ENCODE results near the gene DGKH.

Gene DGKH

DNA sequence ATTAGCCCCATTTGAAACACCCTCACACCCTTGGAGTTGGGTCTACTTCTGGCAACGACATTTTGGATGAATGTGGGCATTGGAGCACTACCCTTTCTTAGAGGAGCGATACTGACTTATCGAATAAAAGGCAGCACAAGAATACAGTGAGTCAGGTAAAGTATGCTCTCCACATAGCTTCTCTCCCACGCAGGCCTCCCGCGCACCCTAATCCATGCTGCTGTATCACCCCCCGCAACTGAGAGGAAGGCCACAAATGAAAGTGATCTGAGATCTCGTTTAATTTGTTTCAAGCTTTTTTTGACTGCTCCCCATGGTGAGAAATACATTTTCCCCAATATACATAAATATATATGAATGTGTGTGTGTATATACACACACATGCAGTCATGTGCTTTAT lies 198.1 kb downstream of the DGKH start:
- DNase-seq = no peak

DNA sequence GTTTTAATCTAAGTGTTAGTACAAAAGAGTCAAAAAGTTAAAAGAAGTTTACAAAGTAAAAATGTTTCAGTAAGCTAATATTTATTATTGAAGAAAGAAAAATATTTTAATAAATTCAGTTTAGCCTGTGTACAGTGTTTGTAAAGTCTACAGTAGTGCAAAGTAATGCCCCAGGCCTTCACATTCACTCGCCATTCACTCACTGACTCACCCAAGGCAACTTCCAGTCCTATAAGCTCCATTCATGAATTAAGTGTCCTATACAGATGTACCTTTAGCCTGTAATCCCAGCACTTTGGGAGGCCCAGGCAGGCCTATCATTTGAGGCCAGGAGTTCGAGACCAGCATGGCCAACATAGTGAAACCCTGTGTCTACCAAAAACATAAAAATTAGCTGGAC lies 199.4 kb downstream of the DGKH start:
- DNase-seq = no peak

DNA sequence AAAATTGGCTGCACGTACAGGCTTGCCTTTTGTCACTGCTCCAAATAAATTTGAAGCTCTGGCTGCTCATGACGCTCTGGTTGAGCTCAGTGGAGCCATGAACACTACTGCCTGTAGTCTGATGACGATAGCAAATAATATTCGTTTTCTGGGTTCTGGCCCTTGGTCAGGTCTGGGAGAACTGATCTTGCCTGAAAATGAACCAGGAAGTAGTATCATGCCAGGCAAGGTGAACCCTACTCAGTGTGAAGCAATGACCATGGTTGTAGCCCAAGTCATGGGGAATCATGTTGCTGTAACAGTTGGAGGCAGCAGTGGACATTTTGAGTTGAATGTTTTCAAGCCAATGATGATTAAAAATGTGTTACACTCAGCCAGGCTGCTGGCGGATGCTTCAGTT lies 207.4 kb downstream of the DGKH start:
- no peak for DNase-seq

DNA sequence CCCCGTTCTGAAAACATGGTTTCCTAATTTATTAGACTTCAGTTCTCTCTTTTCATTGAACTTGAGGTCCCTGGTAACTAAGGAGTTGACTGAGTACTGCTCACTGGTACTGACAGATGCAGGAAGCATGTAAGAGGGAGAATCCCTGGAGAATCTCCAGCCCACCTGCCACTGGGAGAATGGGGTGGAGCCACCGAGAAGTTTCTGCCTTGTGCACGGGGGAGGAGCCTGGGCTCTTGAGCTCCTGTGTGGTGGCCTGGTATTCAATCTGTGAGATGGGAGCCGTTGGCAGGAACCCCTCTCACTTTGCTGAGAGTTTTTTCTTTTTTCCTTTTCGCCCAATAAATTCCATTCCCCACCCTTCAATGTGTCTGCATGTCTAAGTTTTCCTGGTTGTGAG lies 210.3 kb downstream of the DGKH start:
- DNase-seq = no peak

DNA sequence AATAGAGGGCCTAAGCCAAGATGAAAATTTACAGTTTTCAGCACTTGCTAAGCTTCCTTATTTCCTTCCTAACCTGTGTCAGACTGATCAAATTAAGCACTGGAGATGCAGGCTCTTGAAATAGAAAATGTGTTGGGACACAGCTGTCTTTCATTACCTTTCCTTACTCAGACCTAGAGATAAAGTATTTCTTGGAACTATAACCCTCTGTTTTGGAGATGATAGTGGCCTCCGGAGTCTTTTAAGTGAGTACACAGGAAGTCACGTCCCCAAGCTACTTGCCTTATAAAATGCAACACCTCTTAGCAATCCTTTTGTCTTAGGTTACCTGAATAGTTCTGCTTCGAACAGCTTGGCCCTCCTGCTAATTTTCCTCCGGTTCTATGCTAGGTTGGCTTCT lies 211.1 kb downstream of the DGKH start:
- DNase-seq = no peak

DNA sequence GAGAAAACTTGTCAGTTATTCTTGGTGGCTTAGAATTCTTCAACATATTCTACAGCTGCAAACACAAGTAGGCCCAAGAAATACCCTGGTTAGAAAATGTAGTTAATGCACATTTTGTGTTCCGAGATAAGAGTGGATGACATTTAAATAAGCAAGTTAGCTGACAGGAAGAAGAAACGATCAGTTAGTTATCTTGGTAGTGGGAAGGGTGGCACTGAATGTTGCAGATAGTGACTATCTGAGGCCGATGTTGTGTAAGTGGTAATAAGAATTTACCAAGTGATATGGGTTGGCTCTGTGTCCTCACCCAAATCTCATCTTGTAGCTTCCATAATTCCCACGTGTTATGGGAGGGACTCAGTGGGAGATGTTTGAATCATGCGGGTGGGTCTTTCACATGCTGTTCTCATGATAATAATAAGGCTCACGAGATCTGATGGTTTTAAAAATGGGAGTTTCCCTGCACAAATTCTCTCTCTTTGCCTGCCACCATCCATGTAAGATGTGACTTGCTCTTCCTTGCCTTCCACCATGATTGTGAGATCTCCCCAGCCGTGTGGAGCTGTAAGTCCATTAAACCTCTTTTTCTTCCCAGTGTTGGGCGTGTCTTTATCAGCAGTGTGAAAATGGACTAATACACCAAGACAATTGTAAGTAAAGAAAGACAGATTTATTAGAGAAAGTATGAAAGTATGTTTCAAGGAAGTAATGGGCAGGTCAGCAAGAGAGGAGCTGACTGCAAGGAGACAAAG lies 212.6 kb downstream of the DGKH start:
- DNase-seq = no peak

DNA sequence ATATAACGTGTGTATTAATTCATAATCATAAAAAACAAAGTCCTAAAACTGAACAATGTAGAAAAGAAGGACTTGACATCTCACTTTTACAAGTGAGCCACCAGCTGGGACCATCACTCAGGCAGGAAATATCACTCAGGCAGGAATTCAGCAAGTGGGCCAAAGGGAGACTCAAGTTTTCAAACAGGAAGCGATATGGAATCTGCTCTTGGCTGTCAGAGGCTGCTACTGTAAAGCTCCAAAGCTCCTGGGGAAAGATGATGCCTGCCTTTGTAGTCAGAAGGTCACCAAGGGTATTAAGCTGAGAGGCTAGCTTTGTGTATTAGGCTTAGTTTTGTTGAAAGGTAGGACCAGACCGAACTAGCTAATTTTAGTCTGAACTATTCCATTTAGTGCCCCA lies 218.0 kb downstream of the DGKH start:
- peak; percentile 69 for DNase-seq

DNA sequence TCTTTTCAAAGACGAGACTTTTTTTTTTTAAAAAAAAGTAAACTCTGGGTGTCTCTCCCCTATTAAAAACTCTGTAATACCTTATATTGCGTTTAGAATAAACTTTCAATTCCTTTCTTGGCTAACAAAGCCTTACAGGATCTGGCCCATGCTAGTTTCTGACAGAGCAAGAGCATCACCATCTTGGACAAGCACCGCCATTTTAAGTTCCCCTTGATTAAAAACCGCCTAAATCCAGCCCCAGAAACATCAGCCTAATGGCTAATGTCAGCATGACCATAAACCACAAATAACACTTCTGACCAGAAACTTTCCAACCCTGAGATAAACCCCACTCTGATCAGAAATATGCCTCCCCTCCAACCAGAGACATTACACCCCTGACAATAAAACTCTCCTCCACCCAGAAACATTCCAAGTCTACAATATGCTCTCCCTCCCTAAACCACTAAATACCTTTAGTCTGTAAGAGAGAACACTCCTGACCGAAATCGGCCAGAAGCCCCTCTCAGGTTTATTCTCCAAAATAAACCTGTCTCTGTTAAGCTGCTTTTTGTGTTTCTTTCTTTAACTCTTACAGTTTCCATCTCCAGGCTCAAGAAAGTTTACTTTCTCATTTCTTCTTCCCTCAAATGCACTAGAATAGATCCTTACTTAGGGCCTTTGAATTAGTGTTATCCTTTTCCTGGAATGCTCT lies 221.9 kb downstream of the DGKH start:
- DNase-seq = no peak

DNA sequence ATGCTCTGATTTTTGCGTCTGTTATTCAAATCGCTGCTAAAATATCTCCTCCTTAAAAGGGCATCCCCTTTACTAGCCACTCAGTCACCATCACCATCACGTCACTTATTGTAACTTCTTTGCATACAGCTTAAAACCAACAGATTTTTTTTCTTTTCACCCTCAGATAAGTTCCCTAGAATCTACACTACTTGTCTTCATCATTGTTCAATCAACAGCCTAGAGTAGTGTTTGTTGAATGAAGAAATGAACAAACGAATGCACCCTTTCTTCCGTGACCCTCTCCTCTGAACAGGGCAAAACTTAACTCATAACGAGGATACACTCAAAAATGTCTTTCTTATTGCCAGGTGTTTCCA lies 222.4 kb downstream of the DGKH start:
- DNase-seq = no peak

DNA sequence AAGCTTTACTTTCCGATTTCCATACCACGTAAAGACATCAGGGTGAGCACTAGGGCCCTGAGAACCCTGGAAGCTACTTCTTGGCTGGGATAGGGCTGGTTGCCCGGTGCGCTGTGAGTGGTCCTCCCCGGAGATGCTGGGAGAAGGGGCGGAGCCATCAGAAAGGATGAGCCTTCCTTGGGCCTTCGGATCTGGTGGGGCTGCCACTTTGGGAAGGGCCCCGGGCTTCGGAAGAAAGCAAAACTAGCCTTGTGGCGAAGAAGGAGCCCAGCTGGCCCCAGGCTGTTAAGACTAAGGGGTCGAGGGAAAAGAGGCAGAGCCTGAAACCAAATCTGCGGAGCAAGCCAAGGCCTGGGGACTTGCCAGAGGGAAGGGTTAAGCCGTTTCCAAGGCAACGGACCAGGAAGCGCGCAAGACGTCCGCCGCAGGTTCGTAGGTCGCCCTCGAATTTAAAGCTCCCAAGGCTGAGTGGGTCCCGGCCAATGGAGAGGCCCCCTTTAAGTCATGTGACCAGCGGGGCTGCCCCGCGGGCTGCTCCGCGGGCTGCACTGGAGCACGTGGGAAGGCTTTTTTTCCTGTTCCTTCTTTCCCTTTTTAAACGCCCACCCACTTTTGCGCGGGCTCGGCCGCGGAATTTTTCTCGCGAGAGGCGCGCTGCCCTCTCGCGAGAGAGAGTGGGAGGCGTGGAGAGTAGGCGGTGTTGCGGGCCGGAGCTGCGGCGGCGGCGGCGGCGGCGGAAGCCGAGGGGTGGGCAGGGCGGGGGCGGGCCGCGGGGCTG lies 223.1 kb downstream of the DGKH start:
- DNase-seq = peak; percentile 99

DNA sequence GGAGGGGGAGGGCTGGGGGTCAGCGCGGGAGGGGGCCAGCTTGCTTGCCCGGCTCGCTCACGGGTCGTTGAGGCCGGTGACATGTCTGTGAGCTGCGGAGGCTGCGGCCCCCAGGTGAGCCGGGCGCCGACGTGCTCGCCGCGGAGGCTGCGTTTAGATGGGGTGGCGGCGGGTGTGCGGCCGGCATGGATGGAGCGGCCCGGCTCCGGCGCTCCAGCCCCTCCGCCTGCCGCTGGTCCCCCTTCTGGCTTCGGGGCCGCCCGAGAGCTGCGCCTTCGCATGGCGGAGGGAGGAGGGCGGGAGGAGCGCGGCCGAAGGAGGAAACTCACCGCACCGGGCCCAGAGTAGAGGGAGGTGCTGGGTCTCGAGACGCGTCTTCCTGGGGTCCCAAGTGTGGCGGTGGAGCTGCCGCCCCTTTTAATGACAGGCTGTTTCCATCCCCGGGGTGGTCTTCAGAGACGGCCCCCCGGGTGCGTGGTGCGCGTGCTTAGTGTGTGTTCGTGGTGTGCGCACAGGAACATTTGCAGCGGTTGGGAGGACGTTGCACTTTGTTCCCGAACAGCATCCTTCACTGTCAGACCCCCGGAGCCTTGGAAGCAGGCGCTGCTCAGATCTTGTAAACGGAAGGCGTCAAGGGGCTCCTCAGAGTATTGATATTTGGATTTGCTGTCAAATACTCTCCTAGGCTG lies 223.8 kb downstream of the DGKH start, which contains the start of gene AKAP11:
TSS of gene AKAP11 (plus strand) at position 38 of the 689 bp plus-strand sequence. CDS start 14,197 bp downstream, outside the sequence.
- DNase-seq = peak; percentile 50

DNA sequence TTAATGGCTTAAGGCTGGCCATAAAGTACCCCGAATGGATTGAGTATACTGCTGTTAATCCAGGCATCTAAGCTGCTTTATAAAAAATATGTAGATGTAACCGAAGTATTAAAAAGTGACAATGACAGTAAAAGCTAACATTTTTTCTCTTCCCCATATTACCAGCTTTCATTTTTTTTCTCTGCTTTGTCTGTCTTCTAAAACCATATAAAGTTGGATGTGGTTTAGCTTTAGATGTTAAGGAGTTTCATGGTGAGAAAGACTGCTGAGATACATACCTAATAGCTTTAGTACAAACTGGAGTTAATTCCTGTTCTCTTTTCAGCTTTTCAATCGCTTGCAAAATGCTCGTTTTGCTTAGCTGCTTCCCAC lies 224.3 kb downstream of the DGKH start:
- DNase-seq = no peak

DNA sequence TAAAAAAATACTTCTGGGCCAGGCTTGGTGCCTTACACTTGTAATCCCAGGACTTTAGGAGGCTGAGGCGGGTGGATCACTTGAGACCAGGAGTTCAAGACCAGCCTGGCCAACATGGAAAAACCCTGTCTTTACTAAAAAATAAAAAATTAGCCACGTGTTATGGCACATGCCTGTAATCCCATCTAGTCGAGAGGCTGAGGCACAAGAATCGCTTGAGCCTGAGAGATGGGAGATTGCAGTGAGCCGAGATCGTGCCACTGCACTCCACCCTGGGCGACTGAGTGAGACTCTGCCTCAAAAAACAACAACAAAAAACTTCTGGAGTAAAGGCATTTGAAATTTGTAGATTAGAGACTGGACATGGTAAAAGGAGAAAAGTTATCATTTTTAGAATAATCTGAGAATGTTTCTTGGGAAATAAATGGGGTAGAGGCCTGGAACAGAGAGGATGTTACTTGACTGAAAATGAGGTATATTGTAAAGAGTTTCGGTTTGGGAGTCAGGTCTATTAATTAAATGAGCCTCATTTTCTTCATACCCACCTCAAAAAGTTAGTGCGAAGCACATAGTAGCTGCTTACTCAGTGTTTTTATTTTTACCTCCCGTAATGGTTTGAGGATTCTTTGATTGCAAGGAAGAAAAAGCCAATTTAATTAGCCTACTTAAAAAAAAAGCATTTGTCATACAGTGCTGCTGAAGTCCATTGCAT lies 226.1 kb downstream of the DGKH start:
- DNase-seq = no peak

DNA sequence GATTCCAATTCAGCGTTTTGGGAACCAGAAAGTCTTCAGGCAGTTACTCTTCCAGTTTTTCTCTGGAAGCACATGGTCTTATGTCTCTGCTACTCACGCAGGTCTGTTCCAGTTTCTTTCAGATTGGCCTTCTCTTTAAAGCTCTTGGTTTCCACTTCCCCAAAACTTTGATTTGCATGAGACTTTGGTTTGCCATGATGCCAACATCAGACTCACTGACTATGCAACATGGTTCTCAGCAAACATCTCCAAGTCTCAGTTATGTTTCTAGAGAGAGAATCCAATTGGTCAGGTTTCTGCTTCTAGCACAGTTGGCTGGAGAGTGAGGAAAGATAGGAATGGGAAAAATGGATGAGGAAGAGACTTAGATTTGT lies 226.6 kb downstream of the DGKH start:
- no peak for DNase-seq

DNA sequence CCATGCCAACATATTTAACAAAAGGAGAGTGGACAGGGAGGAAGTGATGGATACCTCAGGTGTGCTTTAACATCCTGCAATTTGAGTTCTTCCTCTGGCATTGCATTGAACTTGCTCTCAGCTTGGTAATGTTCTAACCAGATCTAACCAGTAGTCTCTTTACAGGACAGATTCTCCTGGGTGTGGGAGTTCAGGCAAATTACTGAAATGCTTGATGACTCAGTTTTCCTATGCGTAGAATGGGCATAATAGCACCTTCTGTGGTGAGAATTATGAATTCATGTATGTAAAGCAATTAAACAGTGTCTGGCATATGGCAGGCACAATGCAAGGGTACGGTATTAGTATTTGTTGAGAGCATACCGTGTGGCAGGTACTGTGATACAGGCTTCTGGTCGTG lies 227.1 kb downstream of the DGKH start:
- no peak for DNase-seq

DNA sequence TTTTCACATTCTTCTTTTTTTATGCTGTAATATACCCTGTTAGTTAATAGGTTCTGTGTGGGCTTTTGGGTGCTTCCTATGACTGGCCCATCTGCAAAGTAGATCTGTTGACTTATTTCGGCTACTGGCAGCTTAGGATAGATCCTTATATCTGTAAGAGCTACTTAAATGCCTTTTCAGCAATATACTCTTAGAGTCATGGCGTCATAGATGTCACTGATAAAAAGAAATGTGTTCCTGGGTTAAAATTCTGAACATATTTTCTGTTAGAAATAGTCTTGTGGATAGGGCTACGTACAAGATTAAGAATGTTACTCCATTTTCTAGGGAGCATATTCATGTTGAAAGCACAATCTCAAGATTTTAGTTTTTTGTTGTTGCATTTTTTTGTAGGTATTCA lies 228.2 kb downstream of the DGKH start:
- peak; percentile 8 for DNase-seq

DNA sequence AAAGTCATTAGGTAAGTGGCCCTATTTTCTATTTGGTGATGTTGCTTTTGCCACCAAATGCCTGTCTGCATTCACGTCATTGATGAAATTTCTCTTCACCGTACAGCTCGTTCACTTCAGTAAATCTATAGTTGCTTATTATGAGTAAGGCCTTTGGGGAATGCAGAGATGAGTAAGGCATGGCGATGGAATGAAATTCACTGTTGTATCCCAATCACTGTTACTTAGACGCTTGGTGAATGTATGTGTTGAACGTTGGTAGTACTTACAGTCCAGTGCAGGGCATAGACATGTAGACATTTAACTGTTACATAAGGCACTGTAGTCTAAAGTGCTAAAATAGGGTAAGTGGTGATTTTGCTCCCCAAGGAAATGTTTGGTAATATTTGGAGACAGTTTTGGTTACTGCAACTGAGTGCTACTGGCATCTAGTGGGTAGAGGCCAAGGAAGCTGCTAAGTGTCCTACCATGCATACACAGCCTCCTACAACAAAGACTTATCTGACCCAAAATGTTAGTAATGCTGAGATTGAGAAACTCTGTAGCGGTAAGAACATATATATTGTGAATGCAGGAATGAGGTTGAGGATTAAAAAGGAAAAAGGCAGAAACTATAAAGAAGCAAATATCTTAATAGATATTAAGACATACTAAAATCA lies 229.3 kb downstream of the DGKH start:
- DNase-seq = peak; percentile 48

DNA sequence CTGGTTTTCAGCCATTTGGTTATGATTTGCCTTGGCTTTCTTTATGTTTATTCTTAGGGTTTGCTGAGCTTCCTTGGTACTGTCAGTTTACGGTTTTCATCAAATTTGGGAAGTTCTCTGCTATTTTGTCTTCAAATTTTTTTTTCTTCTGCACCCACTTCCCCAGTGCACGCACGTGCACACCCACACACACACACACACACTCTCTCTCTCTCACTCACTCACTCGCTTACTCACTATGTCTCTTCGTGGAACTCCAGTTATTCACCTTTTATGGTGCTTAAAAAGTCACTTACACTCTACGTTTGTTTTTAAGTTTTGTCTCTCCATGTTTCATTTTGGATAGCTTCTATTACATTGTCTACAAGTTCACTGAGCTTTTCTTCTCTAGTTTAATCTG lies 230.6 kb downstream of the DGKH start:
- DNase-seq = no peak

DNA sequence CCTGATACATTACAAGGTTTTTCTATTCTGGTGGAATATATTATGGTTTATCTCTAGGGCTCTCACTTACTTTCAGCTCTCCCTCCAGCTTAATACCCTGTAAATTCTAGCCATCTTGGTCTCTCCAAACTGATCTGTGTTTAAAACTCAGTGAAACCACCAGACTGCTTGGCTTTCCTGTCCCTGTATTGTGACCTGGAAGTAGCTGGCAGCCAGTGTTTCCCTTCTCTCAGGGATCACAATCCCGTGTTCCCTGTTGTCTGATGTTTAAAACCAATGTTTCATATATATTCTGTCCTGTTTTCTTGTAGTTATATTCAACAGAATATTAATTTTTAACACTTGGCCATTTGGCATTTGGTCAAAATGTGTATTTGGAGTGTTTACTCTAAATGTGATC lies 231.5 kb downstream of the DGKH start:
- DNase-seq = no peak

DNA sequence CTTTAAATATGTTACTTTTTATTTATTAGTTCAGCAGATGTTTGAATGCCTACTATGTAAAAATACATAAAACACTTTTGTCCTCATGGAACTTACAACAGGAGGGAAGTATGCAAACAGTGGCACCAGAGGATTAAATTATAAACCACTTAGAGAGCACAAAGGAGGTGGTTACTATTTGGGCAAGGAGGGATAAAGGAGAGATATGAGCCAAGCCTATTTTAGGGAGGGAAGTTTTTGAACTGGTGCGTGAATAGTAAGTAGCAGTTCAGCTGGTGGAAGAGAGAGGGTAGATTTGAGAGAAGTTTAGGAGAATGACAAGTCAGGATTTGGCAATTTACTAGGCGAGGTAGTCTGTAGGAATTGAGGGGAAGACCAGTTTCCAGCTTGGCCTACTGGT lies 232.1 kb downstream of the DGKH start:
- no peak for DNase-seq

DNA sequence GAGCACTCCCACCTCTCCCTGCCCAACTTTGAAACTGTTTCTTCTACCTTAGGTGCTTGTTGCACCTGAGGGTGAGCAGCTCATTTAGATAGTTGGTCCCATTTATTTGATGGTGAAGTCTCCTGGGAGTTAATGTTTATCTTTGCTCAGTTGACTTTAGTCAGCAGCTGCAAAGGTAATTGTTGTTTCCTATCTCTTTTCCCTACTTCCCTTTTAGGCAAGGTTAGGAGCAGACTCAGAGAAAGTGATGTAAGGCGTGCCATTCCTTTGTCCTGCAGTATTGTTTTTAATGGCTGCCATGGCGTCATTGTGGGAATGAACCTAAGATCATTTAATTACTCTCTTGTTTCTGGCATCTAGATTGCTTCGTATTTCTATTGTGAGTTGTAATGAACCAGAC lies 235.1 kb downstream of the DGKH start:
- no peak for DNase-seq

DNA sequence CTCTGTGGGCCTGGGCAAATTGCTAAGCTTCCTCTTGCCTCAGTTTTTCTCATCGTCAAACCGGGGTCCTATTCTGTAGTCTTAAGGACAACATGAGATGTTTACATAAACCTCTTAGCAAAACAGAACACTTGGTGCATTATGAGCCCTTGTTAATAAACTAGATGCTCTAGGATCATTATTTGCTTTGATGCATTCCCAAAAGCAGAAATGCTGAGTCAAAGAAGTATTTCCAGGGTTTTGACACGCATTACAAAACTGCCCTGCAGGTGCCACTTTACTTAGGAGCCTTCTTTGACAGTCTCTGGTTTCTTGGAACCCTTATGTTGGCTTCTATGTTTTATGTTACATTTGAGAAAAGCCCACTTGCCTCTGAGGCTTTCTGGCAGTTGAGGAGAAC lies 235.6 kb downstream of the DGKH start:
- no peak for DNase-seq
